ENCODE data around the gene NASP. TPM values are rescaled to one million over a fixed set of nuclear protein-coding genes. Genes with fewer than 3 reads are reported as not detected.
A peak's percentile ranks its signal among the peaks of the same experiment; 100 is the strongest.

Gene NASP
- total RNA-seq, 1 donor from 2014 or later, result 263 TPM

DNA sequence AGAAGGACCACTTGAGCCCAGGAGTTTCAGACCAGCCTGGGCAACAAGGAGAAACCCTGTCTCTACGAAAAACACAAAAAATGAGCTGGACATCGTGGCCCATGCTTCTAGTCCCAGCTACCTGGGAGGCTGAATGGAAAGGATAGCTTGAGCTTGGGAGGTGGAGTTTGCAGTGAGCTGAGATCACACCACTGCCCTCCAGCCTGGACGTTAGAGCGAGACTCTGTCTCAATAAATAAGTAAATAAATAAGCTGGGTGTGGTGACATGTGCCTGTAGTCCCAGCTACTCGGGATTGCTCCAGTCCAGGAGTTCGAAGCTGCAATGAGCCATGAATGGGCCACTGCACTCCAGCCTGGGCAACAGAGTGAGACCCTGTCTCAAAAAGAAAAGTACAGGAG is 29.6 kb upstream of the NASP start:
- Mint-ChIP-seq H3K4me1 (peaks cover 29% of the 10 kb centered on the region), H3K9me3 (no peaks in the 10 kb centered on the region), H3K4me3 (no peak overlapping the region), H3K36me3 (ENCODE audit: low read depth) (peaks cover 28% of the 10 kb centered on the region), H3K27ac (no peak overlapping the region), H3K27me3 (no peaks in the 10 kb centered on the region)
- intact Hi-C loops (cut with micrococcal nuclease), result no loop called here
- DNase-seq, result no peak

DNA sequence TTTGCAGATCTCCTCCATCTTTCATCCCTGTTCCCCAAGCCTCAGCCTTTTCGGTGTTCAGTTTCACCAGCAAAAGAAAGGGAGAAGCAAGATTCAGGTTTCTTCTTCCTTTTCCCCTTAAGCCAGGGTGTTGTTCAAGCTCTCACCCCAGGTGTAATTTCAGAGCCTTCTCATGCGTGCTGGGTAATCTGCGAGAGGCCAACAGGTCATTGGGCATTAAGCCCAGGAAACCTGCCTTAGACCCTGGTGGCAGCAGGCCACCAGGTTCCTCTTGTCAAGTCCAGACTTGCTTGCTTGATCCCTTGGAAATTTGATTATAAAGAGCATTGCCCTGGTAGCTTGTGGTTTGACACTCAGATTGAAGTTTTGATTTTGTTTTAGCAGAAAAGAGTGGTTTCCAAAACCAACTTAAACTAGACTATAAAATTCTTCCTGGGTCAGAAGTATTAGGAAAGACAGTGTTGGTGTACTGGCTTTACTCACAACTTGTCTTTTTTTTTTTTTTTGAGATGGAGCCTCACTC is 26.4 kb upstream of the NASP start:
- Mint-ChIP-seq H3K4me1 (peaks cover 25% of the 10 kb centered on the region), H3K9me3 (no peaks in the 10 kb centered on the region), H3K27ac (peak overlapping the region; percentile 74), H3K36me3 (ENCODE audit: low read depth) (peaks cover 47% of the 10 kb centered on the region), H3K27me3 (no peaks in the 10 kb centered on the region), H3K4me3 (peak overlapping the region; percentile 12)
- intact Hi-C loops (cut with micrococcal nuclease), result no loop called here
- DNase-seq, result no peak

DNA sequence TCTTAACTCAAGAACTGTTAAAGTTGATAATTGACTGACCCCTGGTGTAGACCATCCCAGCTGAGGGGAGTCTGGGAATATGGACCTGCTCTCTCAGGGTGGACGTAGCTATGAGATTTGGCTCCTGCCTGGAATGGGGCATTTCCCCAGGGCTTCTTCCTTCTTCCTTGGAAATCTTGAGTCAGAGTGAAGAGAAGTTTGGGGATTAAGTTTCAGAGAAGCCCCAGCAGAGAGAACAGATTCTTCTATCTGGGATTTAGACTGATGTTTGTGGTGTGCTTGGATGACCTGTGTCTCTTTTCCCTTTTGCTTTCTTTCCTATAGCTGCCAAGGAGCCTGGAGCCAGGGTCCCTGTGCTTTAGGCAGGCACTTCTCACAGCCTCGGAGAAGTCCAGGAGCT is 20.0 kb upstream of the NASP start:
- Mint-ChIP-seq H3K4me1 (peaks cover 13% of the 10 kb centered on the region), H3K36me3 (ENCODE audit: low read depth) (peaks cover 62% of the 10 kb centered on the region), H3K9me3 (no peaks in the 10 kb centered on the region), H3K4me3 (no peak overlapping the region), H3K27me3 (no peaks in the 10 kb centered on the region), H3K27ac (no peak overlapping the region)
- DNase-seq, result no peak
- intact Hi-C loops (cut with micrococcal nuclease), result no loop called here

DNA sequence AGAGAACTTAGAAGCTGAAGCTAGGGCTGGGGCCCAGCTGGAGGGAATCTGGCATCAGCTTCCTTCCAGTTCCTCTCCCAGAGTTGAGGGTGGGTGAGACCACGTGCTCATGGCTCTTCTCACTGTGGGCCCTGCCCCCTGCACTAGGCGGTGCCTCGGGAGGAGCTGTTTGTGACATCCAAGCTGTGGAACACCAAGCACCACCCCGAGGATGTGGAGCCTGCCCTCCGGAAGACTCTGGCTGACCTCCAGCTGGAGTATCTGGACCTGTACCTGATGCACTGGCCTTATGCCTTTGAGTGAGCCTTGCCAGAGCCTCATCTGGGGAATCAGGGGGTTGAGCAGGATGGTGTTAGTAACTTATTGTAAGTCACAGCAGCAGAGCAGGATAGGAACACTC is 17.1 kb upstream of the NASP start:
- no peaks in the 10 kb centered on the region for H3K9me3 Mint-ChIP-seq
- no peak overlapping the region for H3K4me3 Mint-ChIP-seq
- no peak overlapping the region for H3K27ac Mint-ChIP-seq
- intact Hi-C loops (cut with micrococcal nuclease), result no loop called here
- H3K36me3 Mint-ChIP-seq (ENCODE audit: low read depth), result peaks cover 60% of the 10 kb centered on the region
- H3K4me1 Mint-ChIP-seq, result peaks cover 6% of the 10 kb centered on the region
- no peaks in the 10 kb centered on the region for H3K27me3 Mint-ChIP-seq
- DNase-seq, result no peak

DNA sequence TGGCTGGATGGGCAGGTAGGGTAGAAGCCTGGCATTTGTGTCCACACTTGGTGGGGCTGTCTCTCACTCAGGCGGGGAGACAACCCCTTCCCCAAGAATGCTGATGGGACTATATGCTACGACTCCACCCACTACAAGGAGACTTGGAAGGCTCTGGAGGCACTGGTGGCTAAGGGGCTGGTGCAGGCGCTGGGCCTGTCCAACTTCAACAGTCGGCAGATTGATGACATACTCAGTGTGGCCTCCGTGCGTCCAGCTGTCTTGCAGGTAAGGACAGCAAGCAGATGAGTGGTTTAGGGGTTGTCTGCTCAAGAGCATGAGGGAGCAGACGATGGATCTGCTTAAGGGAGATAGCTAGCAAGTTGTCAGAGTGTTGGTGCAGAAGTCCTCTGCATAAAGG is 15.9 kb upstream of the NASP start:
- Mint-ChIP-seq H3K9me3 (no peaks in the 10 kb centered on the region), H3K36me3 (ENCODE audit: low read depth) (peaks cover 55% of the 10 kb centered on the region), H3K4me1 (peaks cover 5% of the 10 kb centered on the region), H3K27ac (peak overlapping the region; percentile 23), H3K4me3 (no peak overlapping the region), H3K27me3 (no peaks in the 10 kb centered on the region)
- intact Hi-C loops (cut with micrococcal nuclease), result loop anchor here (2.0 kb wide), 1 partner anchor 17 kb away; the partner anchor contains the start of gene AKR1A1
- no peak for DNase-seq

DNA sequence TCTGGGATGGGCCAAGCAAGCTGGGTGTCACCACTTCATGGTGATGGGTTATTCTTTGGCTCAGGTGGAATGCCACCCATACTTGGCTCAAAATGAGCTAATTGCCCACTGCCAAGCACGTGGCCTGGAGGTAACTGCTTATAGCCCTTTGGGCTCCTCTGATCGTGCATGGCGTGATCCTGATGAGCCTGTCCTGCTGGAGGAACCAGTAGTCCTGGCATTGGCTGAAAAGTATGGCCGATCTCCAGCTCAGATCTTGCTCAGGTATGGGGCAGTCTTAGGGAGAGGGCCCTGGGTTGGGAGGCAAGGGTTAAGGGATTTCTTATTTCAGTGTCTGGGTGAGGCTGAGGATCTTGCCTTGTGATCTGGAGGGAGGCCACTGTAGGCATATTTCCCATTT is 15.4 kb upstream of the NASP start:
- intact Hi-C loops (cut with micrococcal nuclease), result loop anchor here (2.0 kb wide), 1 partner anchor 18 kb away; the partner anchor contains the start of gene AKR1A1
- DNase-seq, result no peak
- H3K27me3 Mint-ChIP-seq, result no peaks in the 10 kb centered on the region
- H3K36me3 Mint-ChIP-seq (ENCODE audit: low read depth), result peaks cover 49% of the 10 kb centered on the region
- H3K4me1 Mint-ChIP-seq, result peaks cover 5% of the 10 kb centered on the region
- H3K27ac Mint-ChIP-seq, result no peak overlapping the region
- no peaks in the 10 kb centered on the region for H3K9me3 Mint-ChIP-seq
- no peak overlapping the region for H3K4me3 Mint-ChIP-seq

DNA sequence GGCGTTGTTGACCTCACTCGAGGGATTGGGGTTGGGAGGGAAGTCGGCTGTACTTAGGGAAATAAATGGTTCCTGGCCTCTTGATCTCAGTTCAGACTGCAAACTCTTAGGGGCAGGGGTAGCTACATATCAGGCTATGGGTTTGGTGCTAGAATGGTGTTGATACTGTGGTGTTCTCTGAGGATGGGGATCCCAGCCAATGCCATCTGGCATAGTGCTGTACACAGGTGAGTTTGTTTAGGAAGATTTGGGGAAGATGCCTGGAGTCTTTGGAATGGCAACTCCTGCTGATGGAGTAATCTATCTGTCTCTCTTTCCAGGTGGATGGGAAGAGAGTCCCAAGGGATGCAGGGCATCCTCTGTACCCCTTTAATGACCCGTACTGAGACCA is 14.3 kb upstream of the NASP start:
- intact Hi-C loops (cut with micrococcal nuclease), result loop anchor here (2.0 kb wide), 1 partner anchor 19 kb away; the partner anchor contains the start of gene AKR1A1
- Mint-ChIP-seq H3K9me3 (no peaks in the 10 kb centered on the region), H3K27ac (no peak overlapping the region), H3K27me3 (no peaks in the 10 kb centered on the region), H3K36me3 (ENCODE audit: low read depth) (peaks cover 41% of the 10 kb centered on the region), H3K4me3 (no peak overlapping the region), H3K4me1 (peaks cover 2% of the 10 kb centered on the region)
- no peak for DNase-seq

DNA sequence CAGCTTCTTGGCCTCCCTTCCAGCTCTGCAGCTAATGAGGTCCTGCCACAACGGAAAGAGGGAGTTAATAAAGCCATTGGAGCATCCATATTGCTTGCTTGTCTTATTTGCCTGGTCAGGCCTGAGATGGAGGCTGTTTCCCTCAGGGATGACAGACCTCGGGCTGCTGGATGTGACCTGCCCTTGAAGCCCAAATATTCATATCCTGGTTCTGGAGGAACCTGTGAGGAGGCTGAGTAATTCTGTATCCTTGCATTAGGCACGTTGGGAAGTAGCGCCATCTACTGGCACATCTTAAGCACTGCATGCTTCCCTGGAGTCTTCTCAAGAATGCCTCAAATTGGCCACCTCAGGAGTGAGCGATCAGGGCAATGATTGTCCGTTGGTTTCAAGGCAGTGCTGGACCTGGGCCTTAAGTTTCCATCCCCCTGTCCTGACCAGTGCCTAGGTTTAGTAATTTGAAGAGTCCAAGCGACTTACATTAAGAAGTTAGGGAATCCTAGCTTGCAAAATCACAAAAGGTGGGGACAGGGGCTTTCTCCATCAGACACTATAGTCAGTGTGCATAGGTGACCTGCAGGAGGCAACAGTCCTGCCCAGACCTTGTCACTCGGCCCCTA is 13.8 kb upstream of the NASP start:
- Mint-ChIP-seq H3K36me3 (ENCODE audit: low read depth) (peaks cover 41% of the 10 kb centered on the region), H3K9me3 (no peaks in the 10 kb centered on the region), H3K4me3 (no peak overlapping the region), H3K4me1 (peaks cover 2% of the 10 kb centered on the region), H3K27me3 (no peaks in the 10 kb centered on the region), H3K27ac (peak overlapping the region; percentile 63)
- peak; percentile 92 for DNase-seq
- intact Hi-C loops (cut with micrococcal nuclease), result loop anchor here (1.0 to 2.0 kb wide), 3 partner anchors 19 to 210 kb away; partner anchors contain the start of gene AKR1A1

DNA sequence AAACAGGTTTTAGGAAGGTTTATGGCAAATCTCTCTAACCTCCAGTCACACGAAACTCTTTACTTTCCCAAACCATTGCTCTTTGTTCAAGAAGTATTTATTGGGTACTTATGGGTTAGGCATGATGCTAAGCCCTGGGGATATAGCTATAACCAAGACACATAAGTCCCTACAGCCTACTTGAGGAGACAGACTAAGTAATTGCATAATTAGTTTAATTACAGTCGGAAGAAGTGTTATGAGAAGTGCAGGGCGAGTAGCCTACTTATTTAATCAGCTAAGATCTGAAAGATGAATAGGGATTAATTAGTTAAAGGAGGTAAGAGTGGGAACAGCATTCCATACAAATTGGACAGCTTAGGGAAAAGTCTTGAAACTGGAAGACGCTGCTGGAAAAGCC is 13.2 kb upstream of the NASP start:
- H3K4me1 Mint-ChIP-seq, result peaks cover 2% of the 10 kb centered on the region
- no peak overlapping the region for H3K27ac Mint-ChIP-seq
- H3K4me3 Mint-ChIP-seq, result no peak overlapping the region
- H3K9me3 Mint-ChIP-seq, result no peaks in the 10 kb centered on the region
- intact Hi-C loops (cut with micrococcal nuclease), result loop anchor here (1.0 kb wide), 2 partner anchors 58 to 210 kb away; no protein-coding TSS in a partner anchor
- H3K36me3 Mint-ChIP-seq (ENCODE audit: low read depth), result peaks cover 41% of the 10 kb centered on the region
- H3K27me3 Mint-ChIP-seq, result no peaks in the 10 kb centered on the region
- no peak for DNase-seq

DNA sequence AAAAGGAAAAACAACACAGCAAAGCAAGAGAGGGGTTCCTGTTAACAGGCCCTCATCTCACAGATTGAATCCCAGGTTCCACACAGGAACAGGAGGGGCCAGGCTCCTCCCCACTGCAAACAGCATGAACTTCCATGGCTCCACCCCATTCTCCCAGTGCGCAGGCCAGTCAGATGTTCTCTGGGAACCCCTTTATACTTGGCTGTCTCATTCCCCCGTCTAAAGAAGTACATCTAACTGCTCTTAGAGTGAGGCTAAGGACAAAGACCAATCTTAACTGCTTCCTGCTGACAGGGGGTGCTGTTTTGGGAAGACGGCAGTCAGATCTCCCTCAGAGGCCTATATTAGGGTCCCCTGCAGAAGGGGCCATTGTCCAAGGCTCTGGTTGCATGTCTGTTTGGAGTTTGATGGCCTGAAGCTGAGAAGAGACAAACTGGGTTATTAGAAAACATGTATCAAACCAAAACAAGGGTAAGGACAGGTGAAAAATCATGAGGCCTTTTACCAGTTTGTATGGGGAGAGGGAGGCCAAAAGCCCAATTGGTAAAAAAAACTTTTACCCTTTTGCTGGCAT is 10.5 kb upstream of the NASP start:
- intact Hi-C loops (cut with micrococcal nuclease), result no loop called here

DNA sequence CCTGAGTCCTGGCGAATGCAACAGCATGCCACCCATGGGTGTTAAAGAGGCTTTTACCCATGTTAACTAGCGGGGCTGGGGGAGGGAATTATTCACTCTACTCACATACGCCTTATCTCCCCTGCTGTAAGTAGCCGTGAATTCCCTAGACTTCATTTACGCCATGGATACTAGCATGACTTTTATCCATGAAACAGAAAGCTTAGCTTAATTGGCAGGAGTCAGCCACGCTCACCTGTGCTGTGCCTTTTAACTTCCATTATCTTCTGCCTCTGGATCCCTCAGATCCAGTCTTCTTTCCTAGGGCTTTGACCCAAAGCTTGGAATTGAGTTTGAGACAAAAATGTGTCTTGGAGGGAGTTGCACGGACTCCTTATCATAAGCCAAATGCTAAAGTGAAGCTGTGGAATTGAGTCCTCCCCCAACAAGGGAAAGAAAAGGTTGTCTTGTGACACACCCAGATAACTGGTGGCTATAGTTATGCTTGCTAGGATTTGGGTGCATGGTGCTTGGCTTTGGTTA is 9.7 kb upstream of the NASP start:
- intact Hi-C loops (cut with micrococcal nuclease), result no loop called here
- Mint-ChIP-seq H3K4me3 (no peak overlapping the region), H3K36me3 (ENCODE audit: low read depth) (peaks cover 21% of the 10 kb centered on the region)

More for the DNA sequence above, 10.5 kb upstream of the NASP start:
- peaks cover 2% of the 10 kb centered on the region for H3K4me1 Mint-ChIP-seq
- H3K27me3 Mint-ChIP-seq, result no peaks in the 10 kb centered on the region
- no peak for DNase-seq
- H3K4me3 Mint-ChIP-seq, result no peak overlapping the region
- peaks cover 21% of the 10 kb centered on the region for H3K36me3 Mint-ChIP-seq (ENCODE audit: low read depth)
- H3K9me3 Mint-ChIP-seq, result no peaks in the 10 kb centered on the region
- H3K27ac Mint-ChIP-seq, result no peak overlapping the region

DNA sequence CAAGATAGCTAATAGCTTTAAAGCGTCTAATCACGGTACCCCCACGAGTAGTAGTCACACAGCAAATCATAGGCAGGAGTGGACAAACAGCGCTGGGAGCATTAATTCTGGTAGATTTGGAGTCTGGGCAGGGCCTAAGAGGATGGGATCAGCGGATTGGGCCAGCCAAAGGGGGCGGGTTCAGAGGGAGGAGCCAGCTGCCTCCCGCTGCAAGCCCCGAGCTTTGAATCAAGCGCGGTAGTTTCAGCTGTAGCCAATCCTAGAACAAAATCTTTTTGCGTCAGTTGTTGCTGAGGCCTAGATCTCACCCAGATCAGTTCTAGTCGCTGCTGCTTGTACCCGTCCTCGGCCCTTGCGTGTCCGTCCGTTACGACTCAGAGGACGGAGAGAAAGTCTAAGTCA is 576 bp upstream of the NASP start:
- Mint-ChIP-seq H3K27ac (peak overlapping the region; percentile 98), H3K36me3 (ENCODE audit: low read depth) (peaks cover 15% of the 10 kb centered on the region), H3K9me3 (no peaks in the 10 kb centered on the region), H3K4me1 (peaks cover 22% of the 10 kb centered on the region), H3K4me3 (peak overlapping the region; percentile 99), H3K27me3 (no peaks in the 10 kb centered on the region)
- intact Hi-C loops (cut with micrococcal nuclease), result loop anchor here (1.0 to 10.0 kb wide), 7 partner anchors 33 to 1551 kb away; partner anchors contain the start of genes AKR1A1, BTBD19, DYNLT4 and MUTYH
- peak; percentile 98 for DNase-seq

More for the DNA sequence above, 9.7 kb upstream of the NASP start:
- Mint-ChIP-seq H3K27ac (no peak overlapping the region), H3K27me3 (no peaks in the 10 kb centered on the region), H3K9me3 (no peaks in the 10 kb centered on the region), H3K4me1 (peaks cover 2% of the 10 kb centered on the region)
- no peak for DNase-seq

DNA sequence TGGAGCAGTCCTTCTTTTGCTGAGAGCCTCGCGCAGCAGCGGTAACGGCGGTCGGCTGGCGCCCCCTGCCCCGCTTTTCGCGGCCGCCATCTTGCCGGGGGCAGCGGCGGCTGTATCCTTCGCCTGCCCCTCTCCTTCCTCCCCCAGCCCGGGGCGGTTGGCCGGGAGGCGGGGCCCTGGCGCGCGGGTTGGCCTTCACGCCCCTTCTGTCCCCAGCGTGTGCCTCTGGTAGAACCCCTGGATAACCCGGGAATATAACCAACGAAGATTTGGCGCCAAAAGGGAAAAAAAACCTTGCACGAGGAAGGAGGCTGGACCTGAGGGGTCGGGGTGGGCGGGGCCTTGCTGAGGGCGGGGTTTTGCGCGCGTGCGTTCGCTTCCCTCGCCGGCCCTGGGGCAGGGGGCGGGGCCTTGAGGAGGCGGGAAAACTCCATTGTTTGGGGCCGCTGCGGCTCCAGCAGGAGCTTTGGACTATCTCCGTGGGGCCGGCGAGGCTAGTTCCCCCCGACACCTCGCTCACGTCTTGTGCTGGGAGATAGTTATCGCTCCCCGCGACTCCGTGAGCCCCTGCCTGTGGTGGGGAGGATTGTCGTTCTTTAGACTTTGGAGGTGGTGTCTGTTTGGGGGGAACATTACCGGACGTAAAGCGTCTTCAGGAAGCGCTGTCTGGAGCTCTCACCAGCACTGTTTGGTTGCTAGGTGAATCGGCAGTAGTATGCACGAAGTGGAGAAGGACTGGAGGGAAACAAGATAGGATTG is 689 bp downstream of the NASP start:
- peak; percentile 96 for DNase-seq
- Mint-ChIP-seq H3K27me3 (no peaks in the 10 kb centered on the region), H3K36me3 (ENCODE audit: low read depth) (peaks cover 16% of the 10 kb centered on the region), H3K4me1 (peaks cover 25% of the 10 kb centered on the region), H3K4me3 (peak overlapping the region; percentile 99), H3K9me3 (no peaks in the 10 kb centered on the region), H3K27ac (peak overlapping the region; percentile 98)
- intact Hi-C loops (cut with micrococcal nuclease), result loop anchor here (1.0 to 10.0 kb wide), 9 partner anchors 84 to 1552 kb away; partner anchors contain the start of genes BTBD19, CCDC163, DYNLT4 and HECTD3

All from activated CD4-positive, alpha-beta T cell treated with anti-CD3 and anti-CD28 coated beads, Interleukin-2, amount 10 ng/mL, durations not matched to agents 24 days and 14 days (primary cell).